Activated naive CD4-positive, alpha-beta T cell treated with anti-CD3 and anti-CD28 coated beads, Interleukin-2, amount 50 U/mL, for 16 hours (primary cell): ENCODE measurements around the gene APBB1.

Experiments used
- DNase-seq: peaks from one replicate; pipeline ENCODE4 v3.0.0-alpha.2; 2020

APBB1 gene

GRCh38 chr11:6350043-6350442 lies 68.9 kb downstream of the APBB1 start:
- no peak for DNase-seq

- no peak for DNase-seq
These were observed 73.5 kb downstream of the APBB1 start for GRCh38 chr11:6345366-6345765.
